Measurements from ENCODE around the gene UGT1A4. TPM values are rescaled to one million over a fixed set of nuclear protein-coding genes. Genes with fewer than 3 reads are reported as not detected.
"Not testable (repeated sequence)": the region's sequence is repeated elsewhere in the genome, so short reads cannot be mapped to it uniquely, and the experiment has no call there.

UGT1A4 gene
- total RNA-seq, 5 donors from 2014 or later (not counting 1 experiment from before 2014, with no cell fraction given) = not detected

GRCh38 chr2:233713262-233713615, 5.3 kb upstream of the UGT1A4 start:
- ChIA-PET CTCF (no interaction called here), POLR2A (no interaction called here)
- peaks cover 33 to 50% of the 10 kb centered on the region in 2 donors for H3K27me3 Mint-ChIP-seq
- H3K4me3 Mint-ChIP-seq = no peak overlapping the region
- no peak overlapping the region for H3K27ac Mint-ChIP-seq
- WGBS (ENCODE audit: insufficient coverage) = 45% methylated on average over 2 of the region's 7 CpGs
- no peak overlapping the region for H3K4me3 ChIP-seq (ENCODE audit: control insufficient read depth in 1 of 2, extremely low read depth in 1 of 2, low read length in 1 of 2)
- H3K36me3 Mint-ChIP-seq = no peaks in the 10 kb centered on the region
- H3K36me3 ChIP-seq (ENCODE audit: control insufficient read depth in 2 of 2, extremely low read depth in 1 of 2, insufficient read depth in 1 of 2, low read length in 1 of 2) = no peaks in the 10 kb centered on the region
- H3K4me1 ChIP-seq (ENCODE audit: control insufficient read depth in 1 of 2, extremely low read depth in 1 of 2, insufficient read depth in 2 of 2, low read length in 2 of 2) = no peaks in the 10 kb centered on the region
- H3K9me3 Mint-ChIP-seq = no peaks in the 10 kb centered on the region
- H3K9me3 ChIP-seq = no peaks in the 10 kb centered on the region
- peaks cover 0 to 23% of the 10 kb centered on the region in 2 experiments for H3K27me3 ChIP-seq (replicated peaks in 1 of 2; ENCODE audit: control insufficient read depth in 2 of 2, extremely low read depth in 1 of 2, insufficient read depth in 2 of 2, low read length in 1 of 2)
- ATAC-seq (replicated peaks in 1 of 4) = no peak
- no peak overlapping the region for H3K27ac ChIP-seq (ENCODE audit: low read length)
- no peaks in the 10 kb centered on the region for H3K4me1 Mint-ChIP-seq
- no peak for DNase-seq

- no peak overlapping the region for H3K4me3 ChIP-seq (ENCODE audit: control insufficient read depth in 1 of 2, extremely low read depth in 1 of 2, low read length in 1 of 2)
- Mint-ChIP-seq H3K27me3 (peaks cover 36 to 50% of the 10 kb centered on the region in 2 donors), H3K27ac (no peak overlapping the region), H3K4me3 (no peak overlapping the region), H3K36me3 (no peaks in the 10 kb centered on the region), H3K4me1 (no peaks in the 10 kb centered on the region), H3K9me3 (no peaks in the 10 kb centered on the region)
- WGBS (ENCODE audit: insufficient coverage) = 61% methylated on average over 2 of the region's 2 CpGs
- ChIA-PET CTCF (no interaction called here), POLR2A (no interaction called here)
- DNase-seq = no peak
- H3K36me3 ChIP-seq (ENCODE audit: control insufficient read depth in 2 of 2, extremely low read depth in 1 of 2, insufficient read depth in 1 of 2, low read length in 1 of 2) = no peaks in the 10 kb centered on the region
- no peak for ATAC-seq (replicated peaks in 1 of 4)
- H3K27ac ChIP-seq (ENCODE audit: low read length) = no peak overlapping the region
- H3K4me1 ChIP-seq (ENCODE audit: control insufficient read depth in 1 of 2, extremely low read depth in 1 of 2, insufficient read depth in 2 of 2, low read length in 2 of 2) = no peaks in the 10 kb centered on the region
- no peaks in the 10 kb centered on the region for H3K9me3 ChIP-seq
- H3K27me3 ChIP-seq (replicated peaks in 1 of 2; ENCODE audit: control insufficient read depth in 2 of 2, extremely low read depth in 1 of 2, insufficient read depth in 2 of 2, low read length in 1 of 2) = peaks cover 0 to 24% of the 10 kb centered on the region in 2 experiments
These were observed 4.4 kb upstream of the UGT1A4 start for GRCh38 chr2:233714121-233714520.

- no peak within 1 kb of the TSS for H3K27ac ChIP-seq (ENCODE audit: low read length)
- peaks cover 0 to 15% of the 10 kb centered on the region in 2 experiments for H3K27me3 ChIP-seq (replicated peaks in 1 of 2; ENCODE audit: control insufficient read depth in 2 of 2, extremely low read depth in 1 of 2, insufficient read depth in 2 of 2, low read length in 1 of 2)
- no peaks in the 10 kb centered on the region for H3K4me1 Mint-ChIP-seq
- no peak within 1 kb of the TSS for H3K4me3 ChIP-seq (ENCODE audit: control insufficient read depth in 1 of 2, extremely low read depth in 1 of 2, low read length in 1 of 2)
- H3K36me3 ChIP-seq (ENCODE audit: control insufficient read depth in 2 of 2, extremely low read depth in 1 of 2, insufficient read depth in 1 of 2, low read length in 1 of 2) = no peaks in the 10 kb centered on the region
- WGBS (ENCODE audit: insufficient coverage) = 73% methylated on average over 5 of the region's 8 CpGs
- H3K4me1 ChIP-seq (ENCODE audit: control insufficient read depth in 1 of 2, extremely low read depth in 1 of 2, insufficient read depth in 2 of 2, low read length in 2 of 2) = no peaks in the 10 kb centered on the region
- no peak within 1 kb of the TSS for H3K4me3 Mint-ChIP-seq
- ChIA-PET CTCF (no interaction called here), POLR2A (no interaction called here)
- H3K9me3 Mint-ChIP-seq = no peaks in the 10 kb centered on the region
- DNase-seq (no peak), ATAC-seq (replicated peaks in 1 of 4) (no peak)
- peaks cover 13 to 29% of the 10 kb centered on the region in 2 donors for H3K27me3 Mint-ChIP-seq
- no peaks in the 10 kb centered on the region for H3K9me3 ChIP-seq
- no peaks in the 10 kb centered on the region for H3K36me3 Mint-ChIP-seq
- H3K27ac Mint-ChIP-seq = no peak within 1 kb of the TSS
These were observed 10.3 kb downstream of the UGT1A4 start, which contains the start of gene UGT1A3 for GRCh38 chr2:233728723-233729301. TSS of gene UGT1A3 (plus strand) at chr2:233729042. CDS start at chr2:233729127, 85 bp downstream.

- POLR2A ChIA-PET; H3K4me1 ChIP-seq (ENCODE audit: control insufficient read depth in 1 of 2, extremely low read depth in 1 of 2, insufficient read depth in 2 of 2, low read length in 2 of 2); H3K27me3 ChIP-seq (replicated peaks in 1 of 2; ENCODE audit: control insufficient read depth in 2 of 2, extremely low read depth in 1 of 2, insufficient read depth in 2 of 2, low read length in 1 of 2); H3K4me1 Mint-ChIP-seq; ATAC-seq (replicated peaks in 1 of 4); H3K9me3 ChIP-seq; H3K9me3 Mint-ChIP-seq; H3K36me3 Mint-ChIP-seq; DNase-seq; H3K36me3 ChIP-seq (ENCODE audit: control insufficient read depth in 2 of 2, extremely low read depth in 1 of 2, insufficient read depth in 1 of 2, low read length in 1 of 2); H3K27ac ChIP-seq (ENCODE audit: low read length); H3K4me3 ChIP-seq (ENCODE audit: control insufficient read depth in 1 of 2, extremely low read depth in 1 of 2, low read length in 1 of 2); H3K4me3 Mint-ChIP-seq; H3K27ac Mint-ChIP-seq: not testable (repeated sequence)
- CTCF ChIA-PET = interaction anchor here in 1 of 2 donors (0.5 kb wide), 1 partner anchor 822 kb away, joined by 3 read pairs; no protein-coding TSS in a partner anchor
- 82% methylated on average over 11 of the region's 14 CpGs for WGBS (ENCODE audit: insufficient coverage)
- peaks cover 32 to 47% of the 10 kb centered on the region in 2 donors for H3K27me3 Mint-ChIP-seq
These were observed 18.5 kb downstream of the UGT1A4 start for GRCh38 chr2:233736868-233737653.

- CTCF ChIA-PET = no interaction called here
- Histone ChIP-seq H3K27me3 (replicated peaks in 1 of 2; ENCODE audit: control insufficient read depth in 2 of 2, extremely low read depth in 1 of 2, insufficient read depth in 2 of 2, low read length in 1 of 2) (peaks cover 0 to 17% of the 10 kb centered on the region in 2 experiments), H3K4me3 (ENCODE audit: control insufficient read depth in 1 of 2, extremely low read depth in 1 of 2, low read length in 1 of 2) (no peak overlapping the region), H3K4me1 (ENCODE audit: control insufficient read depth in 1 of 2, extremely low read depth in 1 of 2, insufficient read depth in 2 of 2, low read length in 2 of 2) (no peaks in the 10 kb centered on the region), H3K9me3 (no peaks in the 10 kb centered on the region), H3K27ac (ENCODE audit: low read length) (no peak overlapping the region), H3K36me3 (ENCODE audit: control insufficient read depth in 2 of 2, extremely low read depth in 1 of 2, insufficient read depth in 1 of 2, low read length in 1 of 2) (no peaks in the 10 kb centered on the region)
- Mint-ChIP-seq H3K27me3 (peaks cover 28 to 33% of the 10 kb centered on the region in 2 donors), H3K27ac (no peak overlapping the region), H3K4me3 (no peak overlapping the region), H3K9me3 (no peaks in the 10 kb centered on the region), H3K4me1 (no peaks in the 10 kb centered on the region), H3K36me3 (no peaks in the 10 kb centered on the region)
- DNase-seq (no peak), ATAC-seq (replicated peaks in 1 of 4) (no peak)
- POLR2A ChIA-PET = no interaction called here
- 60% methylated on average over 2 of the region's 2 CpGs for WGBS (ENCODE audit: insufficient coverage)
These were observed 22.3 kb downstream of the UGT1A4 start for GRCh38 chr2:233740870-233741269.

- no peak overlapping the region for H3K27ac ChIP-seq (ENCODE audit: low read length)
- POLR2A ChIA-PET = no interaction called here
- no peak overlapping the region for H3K27ac Mint-ChIP-seq
These were observed 25.1 kb downstream of the UGT1A4 start for GRCh38 chr2:233743464-233744259.

More at GRCh38 chr2:233743464-233744259, 25.1 kb downstream of the UGT1A4 start:
- peaks cover 33 to 34% of the 10 kb centered on the region in 2 donors for H3K27me3 Mint-ChIP-seq
- WGBS (ENCODE audit: insufficient coverage) = 91% methylated on average over 40 of the region's 46 CpGs
- H3K4me3 Mint-ChIP-seq = no peak overlapping the region
- H3K27me3 ChIP-seq (replicated peaks in 1 of 2; ENCODE audit: control insufficient read depth in 2 of 2, extremely low read depth in 1 of 2, insufficient read depth in 2 of 2, low read length in 1 of 2) = peaks cover 0 to 18% of the 10 kb centered on the region in 2 experiments
- H3K9me3 ChIP-seq = no peaks in the 10 kb centered on the region
- DNase-seq = no peak
- H3K36me3 ChIP-seq (ENCODE audit: control insufficient read depth in 2 of 2, extremely low read depth in 1 of 2, insufficient read depth in 1 of 2, low read length in 1 of 2) = no peaks in the 10 kb centered on the region
- no peak overlapping the region for H3K4me3 ChIP-seq (ENCODE audit: control insufficient read depth in 1 of 2, extremely low read depth in 1 of 2, low read length in 1 of 2)
- H3K4me1 ChIP-seq (ENCODE audit: control insufficient read depth in 1 of 2, extremely low read depth in 1 of 2, insufficient read depth in 2 of 2, low read length in 2 of 2) = no peaks in the 10 kb centered on the region
- no peaks in the 10 kb centered on the region for H3K36me3 Mint-ChIP-seq
- H3K9me3 Mint-ChIP-seq = no peaks in the 10 kb centered on the region
- H3K4me1 Mint-ChIP-seq = no peaks in the 10 kb centered on the region
- no peak for ATAC-seq (replicated peaks in 1 of 4)
- CTCF ChIA-PET = no interaction called here
